ENCODE measurements around the gene HSPA2.

HSPA2 gene

GRCh38 chr14:64506721-64507120 is 33.8 kb upstream of the HSPA2 start:
- TF ChIP-seq CTCF (IDR thresholded peaks at IDR 0.05; ENCODE audit: borderline replicate concordance, insufficient read depth, low read depth, low read length) = no peak
- H3K4me3 ChIP-seq (ENCODE audit: low read depth, low read length) = peak overlapping the region; percentile 53

GRCh38 chr14:64507376-64508156 is 33.0 kb upstream of the HSPA2 start:
- H3K4me3 ChIP-seq (ENCODE audit: low read depth, low read length) = peak overlapping the region; percentile 53
- TF ChIP-seq CTCF (IDR thresholded peaks at IDR 0.05; ENCODE audit: borderline replicate concordance, insufficient read depth, low read depth, low read length) = no peak

GRCh38 chr14:64508215-64508776 is 32.2 kb upstream of the HSPA2 start:
- no peak overlapping the region for H3K4me3 ChIP-seq (ENCODE audit: low read depth, low read length)
- no peak for TF ChIP-seq CTCF (IDR thresholded peaks at IDR 0.05; ENCODE audit: borderline replicate concordance, insufficient read depth, low read depth, low read length)

- no peak overlapping the region for H3K4me3 ChIP-seq (ENCODE audit: low read depth, low read length)
- no peak for TF ChIP-seq CTCF (IDR thresholded peaks at IDR 0.05; ENCODE audit: borderline replicate concordance, insufficient read depth, low read depth, low read length)
Measured at GRCh38 chr14:64509036-64509435, 31.5 kb upstream of the HSPA2 start.

- no peak overlapping the region for H3K4me3 ChIP-seq (ENCODE audit: low read depth, low read length)
- TF ChIP-seq CTCF (IDR thresholded peaks at IDR 0.05; ENCODE audit: borderline replicate concordance, insufficient read depth, low read depth, low read length) = peak; percentile 83
Measured at GRCh38 chr14:64510825-64511671, 29.5 kb upstream of the HSPA2 start.

- no peak for TF ChIP-seq CTCF (IDR thresholded peaks at IDR 0.05; ENCODE audit: borderline replicate concordance, insufficient read depth, low read depth, low read length)
- H3K4me3 ChIP-seq (ENCODE audit: low read depth, low read length) = no peak overlapping the region
Measured at GRCh38 chr14:64513271-64513670, 27.3 kb upstream of the HSPA2 start.
